Kidney glomerular epithelial cell (primary cell): ENCODE results near the gene CDHR5.

ENCODE experiments used
- DNase-seq: peaks from one replicate; lab custom pipeline; 2025; lab: John Stamatoyannopoulos, UW

Gene CDHR5

GRCh38 chr11:623349-623869 is 1.3 kb downstream of the CDHR5 start:
- no peak for DNase-seq

GRCh38 chr11:621838-622237 is 2.9 kb downstream of the CDHR5 start:
- DNase-seq = no peak

- no peak for DNase-seq
These were observed 3.6 kb downstream of the CDHR5 start for GRCh38 chr11:620935-621814.

GRCh38 chr11:620201-620600 is 4.6 kb downstream of the CDHR5 start:
- no peak for DNase-seq

- no peak for DNase-seq
These were observed 5.1 kb downstream of the CDHR5 start for GRCh38 chr11:619628-620050.

- no peak for DNase-seq
These were observed 5.7 kb downstream of the CDHR5 start for GRCh38 chr11:618856-619627.

GRCh38 chr11:617912-618682 is 6.7 kb downstream of the CDHR5 start:
- no peak for DNase-seq

- DNase-seq = no peak
These were observed 7.4 kb downstream of the CDHR5 start for GRCh38 chr11:617199-617911.

GRCh38 chr11:616320-617198 is 8.2 kb downstream of the CDHR5 start:
- DNase-seq = no peak

GRCh38 chr11:615504-616319 is 9.0 kb downstream of the CDHR5 start, which contains the start of gene IRF7:
Gene IRF7, minus strand, starts transcription at chr11:615950. Its CDS starts 586 bp downstream, at chr11:615364.
- DNase-seq = peak; percentile 80

GRCh38 chr11:614623-615503 is 9.9 kb downstream of the CDHR5 start:
- DNase-seq = no peak

- no peak for DNase-seq
These were observed 10.6 kb downstream of the CDHR5 start for GRCh38 chr11:614021-614622.

GRCh38 chr11:613369-613968 is 11.3 kb downstream of the CDHR5 start:
- peak; percentile 27 for DNase-seq

GRCh38 chr11:612961-613300 is 11.8 kb downstream of the CDHR5 start:
- no peak for DNase-seq

- no peak for DNase-seq
These were observed 12.4 kb downstream of the CDHR5 start for GRCh38 chr11:612201-612960.

- no peak for DNase-seq
These were observed 13.5 kb downstream of the CDHR5 start for GRCh38 chr11:611001-611996.
